EH (cell line): ENCODE data around the gene KIF18A.
"Not testable (repeated sequence)": the region's sequence is repeated elsewhere in the genome, so short reads cannot be mapped to it uniquely, and the experiment has no call there.

Source experiments
- DNase-seq: peaks from one replicate; pipeline ENCODE4 v3.0.0-alpha.2; 2015; ENCODE audit warnings: low read depth

The KIF18A gene

GRCh38 chr11:28106353-28107043 is 1.5 kb downstream of the KIF18A start:
- no peak for DNase-seq

GRCh38 chr11:28105869-28106268 is 2.1 kb downstream of the KIF18A start:
- no peak for DNase-seq

GRCh38 chr11:28104984-28105383 is 3.0 kb downstream of the KIF18A start:
- DNase-seq: no peak

- DNase-seq: no peak
Measured at GRCh38 chr11:28104425-28104824, 3.5 kb downstream of the KIF18A start.

GRCh38 chr11:28102300-28102699 is 5.7 kb downstream of the KIF18A start:
- DNase-seq: peak; percentile 53

- no peak for DNase-seq
Measured at GRCh38 chr11:28100665-28101064, 7.3 kb downstream of the KIF18A start.

- no peak for DNase-seq
Measured at GRCh38 chr11:28099715-28100114, 8.2 kb downstream of the KIF18A start.

- DNase-seq: no peak
Measured at GRCh38 chr11:28098257-28098656, 9.7 kb downstream of the KIF18A start.

- DNase-seq: no peak
Measured at GRCh38 chr11:28092786-28093185, 15.2 kb downstream of the KIF18A start.

- DNase-seq: peak; percentile 75
Measured at GRCh38 chr11:28090052-28090749, 17.8 kb downstream of the KIF18A start.

GRCh38 chr11:28089378-28089777 is 18.6 kb downstream of the KIF18A start:
- peak; percentile 21 for DNase-seq

- DNase-seq: peak; percentile 51
Measured at GRCh38 chr11:28087693-28088092, 20.3 kb downstream of the KIF18A start.

- DNase-seq: not testable (repeated sequence)
Measured at GRCh38 chr11:28087192-28087591, 20.8 kb downstream of the KIF18A start.

- DNase-seq: peak; percentile 83
Measured at GRCh38 chr11:28086569-28086968, 21.4 kb downstream of the KIF18A start.

GRCh38 chr11:28083118-28083517 is 24.8 kb downstream of the KIF18A start:
- no peak for DNase-seq

- DNase-seq: no peak
Measured at GRCh38 chr11:28077521-28077920, 30.4 kb downstream of the KIF18A start.

- DNase-seq: peak; percentile 62
Measured at GRCh38 chr11:28072321-28072720, 35.6 kb downstream of the KIF18A start.

- DNase-seq: no peak
Measured at GRCh38 chr11:28071305-28071704, 36.7 kb downstream of the KIF18A start.

GRCh38 chr11:28058333-28058732 is 49.6 kb downstream of the KIF18A start:
- peak; percentile 77 for DNase-seq

GRCh38 chr11:28054821-28055220 is 53.1 kb downstream of the KIF18A start:
- DNase-seq: no peak

- DNase-seq: peak; percentile 78
Measured at GRCh38 chr11:28049338-28050216, 58.4 kb downstream of the KIF18A start.

GRCh38 chr11:28048812-28049211 is 59.1 kb downstream of the KIF18A start:
- DNase-seq: no peak
